Measurements from ENCODE around the gene ATP5PB.

- TF ChIP-seq SP1 (IDR thresholded peaks at IDR 0.05) (no peak), FOXA1 (IDR thresholded peaks at IDR 0.05) (no peak), ARNT (IDR thresholded peaks at IDR 0.05) (no peak), CTBP1 (IDR thresholded peaks at IDR 0.05; ENCODE audit: borderline replicate concordance) (no peak), ZNF384 (IDR thresholded peaks at IDR 0.05) (no peak), TARDBP (IDR thresholded peaks at IDR 0.05) (no peak), SUZ12 (IDR thresholded peaks at IDR 0.05) (no peak), ELF4 (IDR thresholded peaks at IDR 0.05) (no peak), FOXM1 (IDR thresholded peaks at IDR 0.05; ENCODE audit: borderline replicate concordance) (no peak)
- TF ChIP-seq, protein P1, sequence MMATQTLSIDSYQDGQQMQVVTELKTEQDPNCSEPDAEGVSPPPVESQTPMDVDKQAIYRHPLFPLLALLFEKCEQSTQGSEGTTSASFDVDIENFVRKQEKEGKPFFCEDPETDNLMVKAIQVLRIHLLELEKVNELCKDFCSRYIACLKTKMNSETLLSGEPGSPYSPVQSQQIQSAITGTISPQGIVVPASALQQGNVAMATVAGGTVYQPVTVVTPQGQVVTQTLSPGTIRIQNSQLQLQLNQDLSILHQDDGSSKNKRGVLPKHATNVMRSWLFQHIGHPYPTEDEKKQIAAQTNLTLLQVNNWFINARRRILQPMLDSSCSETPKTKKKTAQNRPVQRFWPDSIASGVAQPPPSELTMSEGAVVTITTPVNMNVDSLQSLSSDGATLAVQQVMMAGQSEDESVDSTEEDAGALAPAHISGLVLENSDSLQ (IDR thresholded peaks at IDR 0.05) = no peak
These were observed 62.1 kb downstream of the ATP5PB start for GRCh38 chr1:111511370-111511769.

Measured in HEK293T (cell line).